Measurements from ENCODE around the gene PGC. TPM values are rescaled to one million over a fixed set of nuclear protein-coding genes. Genes with fewer than 3 reads are reported as not detected.

PGC gene
- total RNA-seq, 1 experiment from 2014 or later: not detected

GRCh38 chr6:41697861-41698781 is 49.1 kb downstream of the PGC start:
- peak; percentile 76 for DNase-seq (ENCODE audit: low spot score)

GRCh38 chr6:41696788-41697187 is 50.4 kb downstream of the PGC start:
- no peak for DNase-seq (ENCODE audit: low spot score)

GRCh38 chr6:41695825-41696224 is 51.4 kb downstream of the PGC start:
- DNase-seq (ENCODE audit: low spot score): no peak

- no peak for DNase-seq (ENCODE audit: low spot score)
These were observed 52.2 kb downstream of the PGC start for GRCh38 chr6:41694815-41695526.

GRCh38 chr6:41693281-41694240 is 53.6 kb downstream of the PGC start:
- DNase-seq (ENCODE audit: low spot score): no peak

- no peak for DNase-seq (ENCODE audit: low spot score)
These were observed 54.5 kb downstream of the PGC start for GRCh38 chr6:41692730-41693129.

- no peak for DNase-seq (ENCODE audit: low spot score)
These were observed 55.0 kb downstream of the PGC start for GRCh38 chr6:41692080-41692675.

GRCh38 chr6:41691426-41692079 is 55.6 kb downstream of the PGC start:
- DNase-seq (ENCODE audit: low spot score): no peak

GRCh38 chr6:41690541-41691330 is 56.5 kb downstream of the PGC start:
- no peak for DNase-seq (ENCODE audit: low spot score)

- DNase-seq (ENCODE audit: low spot score): peak; percentile 35
These were observed 57.8 kb downstream of the PGC start for GRCh38 chr6:41689171-41690008.

- DNase-seq (ENCODE audit: low spot score): no peak
These were observed 58.8 kb downstream of the PGC start for GRCh38 chr6:41688256-41688965.

GRCh38 chr6:41687501-41688175 is 59.6 kb downstream of the PGC start:
- DNase-seq (ENCODE audit: low spot score): no peak

Other genes with a start within 250 kb of the PGC start
- gene FOXP4, start 201.0 kb downstream of the PGC start, total RNA-seq (2014; rRNA removed; shearing (Covaris generic)): 3.9 and 5.4 TPM in 2 replicates
- not detected in 2 replicates for gene MDFI, start 108.9 kb downstream of the PGC start, total RNA-seq (2014; rRNA removed; shearing (Covaris generic))
- 6.0 and 9.6 TPM in 2 replicates for gene TFEB, start 11.8 kb downstream of the PGC start, total RNA-seq (2014; rRNA removed; shearing (Covaris generic))
- 0.72 and 0.81 TPM in 2 replicates for gene FRS3, start 32.5 kb upstream of the PGC start, total RNA-seq (2014; rRNA removed; shearing (Covaris generic))
- not detected in 2 replicates for gene PRICKLE4, start 33.4 kb upstream of the PGC start, total RNA-seq (2014; rRNA removed; shearing (Covaris generic))
- gene TOMM6, start 40.3 kb upstream of the PGC start, total RNA-seq (2014; rRNA removed; shearing (Covaris generic)): 209 and 224 TPM in 2 replicates
- 0.74 and 1.1 TPM in 2 replicates for gene USP49, start 148.0 kb upstream of the PGC start, total RNA-seq (2014; rRNA removed; shearing (Covaris generic))
- gene MED20, start 173.7 kb upstream of the PGC start, total RNA-seq (2014; rRNA removed; shearing (Covaris generic)): 31.1 and 32.0 TPM in 2 replicates
- 14.1 and 17.5 TPM in 2 replicates for gene BYSL, start 174.1 kb upstream of the PGC start, total RNA-seq (2014; rRNA removed; shearing (Covaris generic))
- gene CCND3, start 194.4 kb upstream of the PGC start, total RNA-seq (2014; rRNA removed; shearing (Covaris generic)): 46.6 and 51.7 TPM in 2 replicates